MM.1S (cell line): ENCODE measurements around the gene LYZL6.

Experiments
- EZH2 ChIP-seq: fragments of 300-600 bp; sonication (generic); optimal IDR thresholded peaks from 2 replicates; pipeline ENCODE3; 2017; ENCODE audit warnings: low read depth, mild to moderate bottlenecking, antibody characterized with exemption, low read length, mixed read lengths
- EZH2phosphoT487 ChIP-seq: fragments of 300-600 bp; sonication (generic); IDR thresholded peaks from 2 replicates; pipeline ENCODE4 v1.6.1; 2018; ENCODE audit warnings: antibody characterized with exemption, low read length
- TF ChIP-seq, protein P1 (sequence below): fragments of 300-600 bp; sonication (generic); IDR thresholded peaks from 2 replicates; pipeline ENCODE4 v1.5.1; 2016; ENCODE audit warnings: antibody characterized with exemption, low read length, mixed read lengths

DNA sequence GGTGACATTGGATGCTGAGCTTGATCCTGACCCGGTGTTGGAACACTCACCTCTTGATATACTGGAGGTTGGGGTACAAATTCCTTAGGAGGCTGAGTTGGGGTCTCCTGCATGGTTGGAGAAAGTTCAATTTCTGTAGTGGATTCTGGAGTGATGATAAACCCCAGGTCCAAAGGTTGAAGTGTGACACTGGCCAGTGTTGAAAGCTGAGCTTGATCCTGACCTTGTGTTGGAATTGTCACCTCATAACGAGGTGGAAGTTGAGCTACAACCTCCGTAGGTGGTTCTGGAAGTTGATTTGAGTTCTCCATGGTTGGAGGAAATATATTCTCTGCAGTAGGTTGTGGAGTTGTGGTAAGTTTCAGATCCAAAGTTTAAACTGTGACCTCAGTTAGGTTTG lies 34.1 kb downstream of the LYZL6 start:
- TF ChIP-seq, protein P1, sequence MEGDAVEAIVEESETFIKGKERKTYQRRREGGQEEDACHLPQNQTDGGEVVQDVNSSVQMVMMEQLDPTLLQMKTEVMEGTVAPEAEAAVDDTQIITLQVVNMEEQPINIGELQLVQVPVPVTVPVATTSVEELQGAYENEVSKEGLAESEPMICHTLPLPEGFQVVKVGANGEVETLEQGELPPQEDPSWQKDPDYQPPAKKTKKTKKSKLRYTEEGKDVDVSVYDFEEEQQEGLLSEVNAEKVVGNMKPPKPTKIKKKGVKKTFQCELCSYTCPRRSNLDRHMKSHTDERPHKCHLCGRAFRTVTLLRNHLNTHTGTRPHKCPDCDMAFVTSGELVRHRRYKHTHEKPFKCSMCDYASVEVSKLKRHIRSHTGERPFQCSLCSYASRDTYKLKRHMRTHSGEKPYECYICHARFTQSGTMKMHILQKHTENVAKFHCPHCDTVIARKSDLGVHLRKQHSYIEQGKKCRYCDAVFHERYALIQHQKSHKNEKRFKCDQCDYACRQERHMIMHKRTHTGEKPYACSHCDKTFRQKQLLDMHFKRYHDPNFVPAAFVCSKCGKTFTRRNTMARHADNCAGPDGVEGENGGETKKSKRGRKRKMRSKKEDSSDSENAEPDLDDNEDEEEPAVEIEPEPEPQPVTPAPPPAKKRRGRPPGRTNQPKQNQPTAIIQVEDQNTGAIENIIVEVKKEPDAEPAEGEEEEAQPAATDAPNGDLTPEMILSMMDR = no peak
- TF ChIP-seq EZH2 (no peak), EZH2phosphoT487 (no peak)
